GM18868 (cell line): ENCODE results near the gene DHRS11.
"Not testable (repeated sequence)": the region's sequence is repeated elsewhere in the genome, so short reads cannot be mapped to it uniquely, and the experiment has no call there.

ENCODE experiments used
- ATAC-seq: cut with Tn5 transposase; IDR thresholded peaks from one replicate; pipeline ENCODE4 v1.9.1; 2021; ENCODE audit warnings: mild to moderate bottlenecking, moderate library complexity; ENCODE audit not compliant: unreplicated experiment

DHRS11 gene

DNA sequence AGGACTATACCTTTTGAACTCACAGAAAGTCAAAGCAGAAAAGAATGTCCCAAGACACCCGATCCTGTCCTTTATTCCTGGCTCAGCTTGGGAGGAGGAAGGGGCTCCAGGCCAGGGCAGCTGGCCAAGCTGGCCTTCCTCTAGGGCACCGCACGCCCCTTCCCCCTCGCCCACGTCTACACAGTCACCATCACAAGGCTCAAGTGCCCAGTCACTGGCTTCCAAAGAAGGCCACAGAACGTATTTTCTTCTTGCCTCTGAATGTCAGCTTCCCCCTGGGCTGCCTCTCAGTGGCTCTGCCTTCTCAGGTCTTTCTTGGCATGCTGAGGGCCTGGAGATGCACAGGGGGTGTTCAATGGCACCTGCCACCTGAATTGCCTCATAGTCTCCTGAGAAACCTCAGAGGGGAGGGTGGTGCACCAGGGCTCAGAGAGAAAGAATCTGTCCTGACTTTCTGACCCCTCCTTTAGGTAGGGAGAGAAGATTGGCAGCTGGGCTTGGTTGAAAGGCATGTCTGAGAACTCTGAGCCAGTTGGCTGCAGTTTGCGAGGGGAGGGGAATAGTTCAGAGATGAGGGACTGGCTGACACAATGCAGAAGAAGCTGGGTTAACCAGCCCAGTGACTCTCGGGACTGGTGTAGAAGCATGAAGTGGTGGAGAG lies 2.1 kb downstream of the DHRS11 start:
- no peak for ATAC-seq

DNA sequence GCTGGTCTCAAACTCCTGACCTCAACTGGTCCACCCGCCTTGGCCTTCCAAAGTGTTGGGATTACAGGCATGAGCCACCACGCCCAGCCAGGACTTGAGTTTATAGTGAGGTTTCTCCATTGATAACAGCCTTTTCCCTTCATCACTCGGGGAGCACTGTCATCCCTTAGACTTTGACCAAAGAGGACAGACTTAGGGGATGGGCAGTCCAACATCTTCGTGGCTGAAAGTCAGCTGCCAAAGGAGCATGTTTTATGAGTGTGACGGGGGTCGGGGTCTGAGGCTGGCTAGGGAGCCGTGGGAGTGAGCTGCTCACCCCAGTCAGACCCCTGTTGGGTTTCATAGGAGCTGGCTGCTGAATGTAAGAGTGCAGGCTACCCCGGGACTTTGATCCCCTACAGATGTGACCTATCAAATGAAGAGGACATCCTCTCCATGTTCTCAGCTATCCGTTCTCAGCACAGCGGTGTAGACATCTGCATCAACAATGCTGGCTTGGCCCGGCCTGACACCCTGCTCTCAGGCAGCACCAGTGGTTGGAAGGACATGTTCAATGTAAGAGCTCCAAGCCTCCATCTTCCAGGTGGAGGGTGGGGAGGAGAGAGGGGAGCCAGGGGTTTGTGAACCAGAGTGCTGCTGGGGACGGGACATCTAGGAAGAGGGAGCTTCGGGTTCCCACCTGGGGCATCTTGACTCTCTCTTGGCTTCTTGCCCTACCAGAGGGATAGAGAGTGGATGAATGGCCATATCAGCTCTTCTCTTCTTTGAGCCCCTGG lies 3.1 kb downstream of the DHRS11 start:
- no peak for ATAC-seq

DNA sequence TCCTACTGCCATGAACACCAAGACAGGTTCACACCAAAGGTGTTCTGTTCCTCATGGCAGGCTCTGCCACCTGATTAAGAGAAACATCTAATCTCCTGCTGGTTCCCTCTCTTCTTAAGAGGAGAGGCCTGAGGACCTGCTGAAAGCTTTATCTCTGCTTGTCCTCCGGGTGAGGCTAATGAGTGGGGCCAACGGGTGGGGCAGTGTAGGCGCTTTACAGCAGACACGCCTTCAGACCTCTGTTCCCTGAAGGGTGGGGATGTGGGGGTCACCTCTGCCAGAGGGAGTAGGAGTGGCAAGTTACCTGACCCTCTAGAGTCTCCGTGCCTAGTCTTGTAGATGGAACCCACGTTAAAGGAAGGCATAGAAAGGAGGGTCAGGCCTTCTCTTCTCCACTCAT lies 5.5 kb downstream of the DHRS11 start:
- no peak for ATAC-seq

DNA sequence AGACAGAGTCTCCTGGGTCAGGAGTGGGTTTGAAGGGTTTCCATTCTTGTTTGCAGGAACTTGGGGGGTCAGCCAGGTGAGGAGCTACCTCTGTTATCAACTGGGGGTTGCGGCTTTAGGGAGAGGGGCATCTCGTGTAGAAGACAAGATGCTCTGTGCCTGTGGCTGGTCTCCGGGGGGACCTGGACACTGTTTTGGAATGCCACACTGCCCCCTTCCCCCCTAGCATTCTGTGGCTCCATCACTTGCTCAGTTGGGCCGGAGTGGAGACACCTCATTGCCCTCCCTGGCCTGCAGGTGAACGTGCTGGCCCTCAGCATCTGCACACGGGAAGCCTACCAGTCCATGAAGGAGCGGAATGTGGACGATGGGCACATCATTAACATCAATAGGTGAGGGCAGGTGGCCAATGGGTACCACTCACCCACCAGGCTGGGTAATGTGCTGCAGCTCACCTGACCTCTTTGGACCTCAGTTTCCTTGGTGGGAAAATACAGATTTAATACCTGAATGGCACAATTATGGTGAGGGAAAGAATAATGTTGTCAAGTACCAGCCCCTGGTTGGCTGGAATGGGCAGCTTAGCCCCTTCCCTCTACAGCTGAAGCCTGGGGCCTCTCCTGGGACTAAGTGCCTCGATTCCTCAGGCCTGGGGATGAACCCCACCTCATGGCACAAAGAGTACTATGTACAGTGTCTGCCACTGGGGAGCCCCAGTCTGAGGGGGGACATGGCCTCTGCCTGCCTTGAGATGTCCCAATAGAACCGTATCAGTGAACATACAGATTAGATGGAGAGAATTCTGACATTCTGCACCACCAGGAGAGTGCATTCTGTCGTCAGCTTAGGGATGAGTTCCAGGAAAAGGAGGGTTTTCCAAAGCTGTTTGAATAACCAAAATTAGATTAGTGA lies 6.4 kb downstream of the DHRS11 start:
- ATAC-seq: no peak

DNA sequence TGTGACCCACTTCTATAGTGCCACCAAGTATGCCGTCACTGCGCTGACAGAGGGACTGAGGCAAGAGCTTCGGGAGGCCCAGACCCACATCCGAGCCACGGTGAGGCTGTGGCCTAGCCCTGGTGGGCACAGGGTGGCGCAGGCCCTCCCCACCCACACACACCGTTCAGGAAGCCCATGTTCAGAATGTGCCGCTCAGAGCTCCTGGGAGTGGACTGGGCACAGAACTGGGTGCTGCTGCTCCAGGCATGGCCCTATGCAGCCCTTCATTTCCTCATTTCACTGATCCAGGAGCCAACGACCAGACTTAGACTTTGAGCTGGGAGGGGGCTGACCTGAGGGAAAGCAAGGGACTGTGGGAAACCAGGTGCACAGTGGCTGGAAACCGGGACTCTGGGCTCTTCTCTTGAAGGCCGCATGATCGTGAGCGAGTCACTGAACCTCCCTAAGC lies 7.3 kb downstream of the DHRS11 start:
- ATAC-seq: no peak

DNA sequence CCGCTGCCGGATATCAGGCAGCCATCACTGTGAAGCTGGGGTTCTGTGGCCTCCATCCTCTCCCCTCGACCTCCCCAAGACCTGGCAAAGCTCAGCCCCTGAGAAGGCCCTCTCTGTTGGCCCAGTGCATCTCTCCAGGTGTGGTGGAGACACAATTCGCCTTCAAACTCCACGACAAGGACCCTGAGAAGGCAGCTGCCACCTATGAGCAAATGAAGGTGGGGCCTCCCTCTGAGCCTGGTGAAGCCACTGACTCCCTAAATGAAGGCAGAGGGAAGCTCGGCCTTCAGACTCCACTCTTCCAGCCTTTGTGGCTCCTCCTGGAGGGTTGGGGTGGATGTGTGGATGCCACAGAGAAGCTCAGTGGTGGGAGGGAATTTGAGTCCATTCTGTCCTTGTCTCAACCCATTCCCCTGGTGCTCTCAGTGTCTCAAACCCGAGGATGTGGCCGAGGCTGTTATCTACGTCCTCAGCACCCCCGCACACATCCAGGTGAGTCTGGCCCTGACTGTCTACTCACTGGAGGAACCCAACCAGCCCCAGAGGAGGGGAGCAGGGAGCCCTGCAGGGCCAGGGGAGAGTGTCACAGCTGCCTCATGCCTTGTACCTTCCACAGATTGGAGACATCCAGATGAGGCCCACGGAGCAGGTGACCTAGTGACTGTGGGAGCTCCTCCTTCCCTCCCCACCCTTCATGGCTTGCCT lies 8.0 kb downstream of the DHRS11 start:
- ATAC-seq: no peak

DNA sequence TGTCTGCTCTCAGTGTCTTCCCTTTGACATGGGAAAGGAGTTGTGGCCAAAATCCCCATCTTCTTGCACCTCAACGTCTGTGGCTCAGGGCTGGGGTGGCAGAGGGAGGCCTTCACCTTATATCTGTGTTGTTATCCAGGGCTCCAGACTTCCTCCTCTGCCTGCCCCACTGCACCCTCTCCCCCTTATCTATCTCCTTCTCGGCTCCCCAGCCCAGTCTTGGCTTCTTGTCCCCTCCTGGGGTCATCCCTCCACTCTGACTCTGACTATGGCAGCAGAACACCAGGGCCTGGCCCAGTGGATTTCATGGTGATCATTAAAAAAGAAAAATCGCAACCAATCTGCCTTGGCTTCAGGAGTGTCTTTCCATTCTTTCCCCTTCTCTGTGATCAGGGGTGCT lies 8.8 kb downstream of the DHRS11 start:
- ATAC-seq: no peak

DNA sequence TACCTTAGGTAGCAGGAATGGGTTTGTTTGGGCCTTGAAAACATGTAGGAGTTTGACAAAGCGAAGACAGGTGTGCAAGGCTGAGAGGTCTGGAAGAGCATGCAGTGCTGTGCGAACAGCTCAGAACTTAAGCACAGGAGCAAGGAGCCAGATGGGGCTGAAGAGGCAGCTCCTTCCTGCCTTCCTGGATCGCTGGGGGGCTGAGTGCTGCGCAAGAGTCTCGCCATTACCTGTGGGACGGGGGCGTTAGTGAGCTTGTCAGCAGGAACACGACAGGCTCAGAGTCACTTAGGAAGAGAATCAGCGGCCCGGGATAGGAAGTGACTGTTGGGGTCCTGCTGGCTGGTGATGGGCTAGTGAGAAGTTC lies 9.2 kb downstream of the DHRS11 start:
- ATAC-seq: no peak

DNA sequence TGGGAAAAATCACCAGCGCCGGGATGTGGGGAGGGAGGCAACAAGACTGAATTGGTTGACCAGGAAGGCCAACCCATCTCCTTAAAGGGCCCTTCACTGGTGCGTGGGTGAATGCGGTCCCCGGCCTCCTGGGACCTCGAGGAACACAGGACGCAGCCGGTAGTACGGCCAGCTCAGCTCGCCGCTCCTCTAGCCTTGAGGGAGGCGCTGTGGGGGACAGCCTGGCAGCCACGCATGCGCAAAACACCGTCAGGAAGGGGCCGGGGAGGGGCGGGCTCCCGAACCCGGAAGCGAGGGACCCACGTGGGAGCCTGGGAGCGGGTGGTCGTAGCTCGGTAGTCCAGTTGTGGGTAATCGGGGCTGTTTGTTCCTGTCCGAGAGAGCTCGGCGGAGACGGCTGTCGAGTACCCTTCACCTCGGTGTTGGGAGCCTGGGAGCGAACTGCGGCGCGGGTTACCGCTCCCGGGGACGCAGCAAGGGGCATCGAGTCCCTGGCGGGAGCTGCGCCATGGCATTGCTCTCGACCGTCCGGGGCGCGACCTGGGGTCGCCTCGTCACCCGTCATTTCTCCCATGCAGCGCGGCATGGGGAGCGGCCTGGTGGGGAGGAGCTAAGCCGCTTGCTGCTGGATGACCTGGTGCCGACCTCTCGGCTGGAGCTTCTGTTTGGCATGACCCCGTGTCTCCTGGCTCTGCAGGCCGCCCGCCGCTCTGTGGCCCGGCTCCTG lies 9.8 kb downstream of the DHRS11 start, which contains the start of gene MRM1:
MRM1 (plus strand) TSS at position 281 of the 727 bp plus-strand sequence; CDS start at position 509, 228 bp downstream.
- peak; percentile 81 for ATAC-seq

DNA sequence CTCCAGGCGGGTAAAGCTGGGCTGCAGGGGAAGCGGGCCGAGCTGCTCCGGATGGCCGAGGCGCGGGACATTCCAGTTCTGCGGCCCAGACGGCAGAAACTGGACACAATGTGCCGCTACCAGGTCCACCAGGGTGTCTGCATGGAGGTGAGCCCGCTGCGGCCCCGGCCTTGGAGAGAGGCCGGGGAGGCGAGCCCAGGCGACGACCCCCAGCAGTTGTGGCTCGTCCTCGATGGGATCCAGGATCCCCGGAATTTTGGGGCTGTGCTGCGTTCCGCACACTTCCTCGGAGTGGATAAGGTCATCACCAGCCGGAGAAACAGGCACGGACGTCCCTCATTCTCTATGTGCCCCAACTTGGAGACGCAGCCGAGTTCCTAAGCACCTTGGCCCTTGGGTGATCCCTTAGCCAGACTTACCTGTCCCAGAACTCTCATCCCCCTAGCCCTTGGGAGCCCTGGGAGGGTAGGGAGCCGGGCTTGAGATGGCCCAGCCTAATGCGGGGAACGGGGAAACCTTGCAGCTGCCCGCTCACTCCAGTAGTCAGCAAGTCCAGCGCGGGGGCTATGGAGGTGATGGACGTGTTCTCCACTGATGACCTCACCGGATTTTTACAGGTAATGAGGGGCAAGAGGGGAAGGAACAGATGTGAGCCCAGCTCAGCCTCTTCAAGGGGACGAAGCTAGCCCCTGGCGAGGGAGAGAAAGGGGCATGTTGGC lies 10.5 kb downstream of the DHRS11 start:
- no peak for ATAC-seq

DNA sequence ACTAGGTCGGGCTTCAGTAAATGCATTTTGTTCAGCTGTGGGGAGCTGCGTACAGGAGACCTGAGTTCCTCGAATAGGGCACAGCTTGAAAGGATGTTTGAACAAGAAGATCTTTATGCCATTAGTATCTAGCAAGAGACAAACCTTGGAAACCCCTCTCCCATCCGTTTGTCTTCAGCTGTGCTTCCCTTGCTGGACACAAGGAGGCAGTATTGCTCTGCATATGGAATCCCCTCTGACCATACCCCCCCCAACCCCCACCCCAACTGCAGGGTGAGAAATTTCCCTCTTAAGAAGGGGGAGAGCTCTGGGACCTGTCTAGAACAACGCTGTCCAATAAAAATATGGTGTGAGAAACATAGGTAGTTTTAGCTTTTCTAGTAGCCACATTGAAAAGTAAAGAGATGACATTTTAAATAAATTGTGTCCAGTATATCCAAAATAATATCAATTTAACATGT lies 11.3 kb downstream of the DHRS11 start:
- ATAC-seq: no peak

DNA sequence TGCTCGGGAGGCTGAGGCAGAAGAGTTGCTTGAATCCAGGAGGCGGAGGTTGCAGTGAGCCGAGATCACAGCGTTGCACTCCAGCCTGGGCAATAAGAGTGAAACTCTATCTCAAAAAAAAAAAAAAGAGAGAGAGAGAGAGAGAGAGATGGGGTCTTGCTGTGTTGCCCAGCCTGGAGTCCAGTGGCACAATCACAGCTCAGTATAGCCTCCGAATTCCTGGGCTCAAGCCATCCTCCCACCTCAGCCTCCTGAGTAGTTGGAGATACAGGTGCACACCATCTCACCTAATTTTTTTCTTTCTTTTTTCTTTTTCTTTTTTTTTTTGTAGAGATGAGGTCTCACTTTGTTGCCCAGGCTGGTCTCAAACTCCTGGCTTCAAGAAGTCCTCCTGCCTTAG lies 13.3 kb downstream of the DHRS11 start:
- ATAC-seq: not testable (repeated sequence)

DNA sequence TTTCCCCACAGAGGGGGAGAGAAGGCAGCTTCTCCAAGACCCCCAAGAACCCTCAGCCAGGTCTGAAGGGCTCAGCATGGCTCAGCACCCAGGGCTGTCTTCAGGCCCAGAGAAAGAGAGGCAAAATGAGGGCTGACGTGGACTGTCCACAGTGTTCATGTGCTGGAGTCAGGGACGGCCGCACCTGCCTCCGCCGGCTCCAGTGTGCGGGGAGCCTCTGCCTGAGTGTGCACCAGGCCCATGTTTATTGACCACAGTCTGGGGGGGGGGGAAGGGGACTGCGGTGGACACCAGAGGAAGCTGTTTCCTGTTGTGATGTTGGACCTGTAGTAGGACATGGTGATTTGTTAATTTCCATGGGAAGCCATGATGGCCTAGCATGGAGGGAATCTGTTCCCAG lies 16.6 kb downstream of the DHRS11 start:
- ATAC-seq: no peak

DNA sequence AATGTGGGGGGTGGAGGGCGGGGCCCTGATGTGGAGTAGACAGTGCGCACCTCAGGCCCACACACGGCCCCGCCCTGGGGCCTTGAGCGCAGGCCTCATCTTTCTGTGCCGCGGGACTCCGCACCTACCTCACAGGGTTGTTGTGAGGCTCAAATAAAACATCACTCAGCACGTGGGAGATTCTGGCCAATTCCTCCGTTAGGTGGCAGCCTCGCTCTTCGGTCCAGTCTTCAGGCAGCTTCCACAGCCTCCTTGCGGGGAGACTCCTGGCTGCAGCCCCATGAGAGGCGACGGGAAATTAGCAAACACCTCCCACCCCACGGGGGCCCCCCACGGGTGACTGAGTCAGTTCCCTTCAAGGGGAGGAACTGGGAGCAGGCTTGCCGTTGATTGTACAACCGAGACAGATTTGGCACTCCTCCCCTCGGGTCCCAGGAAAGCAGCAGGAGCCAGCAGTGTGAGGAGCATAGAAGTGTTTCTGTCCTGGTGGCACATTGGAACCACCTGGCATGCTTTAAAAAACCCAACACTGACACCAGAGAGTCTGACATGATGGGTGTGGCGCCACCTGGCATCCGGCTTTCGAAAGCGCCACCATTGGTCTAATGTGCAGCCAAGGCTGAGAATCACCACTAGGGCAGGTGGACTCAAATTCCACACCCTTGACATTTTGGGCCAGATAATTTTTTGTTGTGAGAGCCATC lies 17.3 kb downstream of the DHRS11 start:
- ATAC-seq: no peak

DNA sequence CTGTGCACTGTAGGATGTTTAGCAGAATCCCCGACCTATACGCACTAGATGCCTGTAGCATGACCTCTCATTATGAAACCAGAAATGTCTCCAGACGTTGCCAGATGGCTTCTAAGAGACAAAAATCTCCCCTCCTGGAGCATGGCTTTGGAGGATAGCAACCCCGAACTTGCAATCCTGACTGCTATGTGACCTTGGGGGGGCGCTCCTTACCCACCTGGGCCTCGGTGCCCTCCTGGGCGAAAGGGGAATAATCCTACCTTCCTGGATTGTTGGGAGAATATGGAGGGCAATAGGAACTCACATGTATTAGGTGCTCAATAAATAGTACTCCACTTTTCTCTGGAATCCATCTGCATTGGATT lies 17.8 kb downstream of the DHRS11 start:
- ATAC-seq: no peak

DNA sequence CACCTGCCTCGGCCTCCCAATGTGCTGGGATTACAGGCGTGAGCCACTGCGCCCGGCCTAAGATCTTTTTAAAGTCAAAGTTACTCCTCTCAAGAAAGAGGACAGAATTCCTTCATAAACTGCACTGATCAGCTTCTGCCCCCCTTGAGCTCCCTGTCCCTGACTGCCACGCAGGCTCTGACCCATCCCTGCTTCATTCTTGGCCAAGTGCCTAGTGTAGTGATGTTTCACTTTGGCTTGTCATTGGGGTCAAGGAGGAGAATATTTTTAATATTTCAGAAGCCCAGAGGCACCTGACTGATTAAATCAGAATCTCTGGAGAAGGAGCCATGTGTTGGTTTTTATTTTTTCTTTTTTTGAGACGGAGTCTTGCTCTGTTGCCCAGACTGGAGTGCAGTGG lies 18.8 kb downstream of the DHRS11 start:
- no peak for ATAC-seq

DNA sequence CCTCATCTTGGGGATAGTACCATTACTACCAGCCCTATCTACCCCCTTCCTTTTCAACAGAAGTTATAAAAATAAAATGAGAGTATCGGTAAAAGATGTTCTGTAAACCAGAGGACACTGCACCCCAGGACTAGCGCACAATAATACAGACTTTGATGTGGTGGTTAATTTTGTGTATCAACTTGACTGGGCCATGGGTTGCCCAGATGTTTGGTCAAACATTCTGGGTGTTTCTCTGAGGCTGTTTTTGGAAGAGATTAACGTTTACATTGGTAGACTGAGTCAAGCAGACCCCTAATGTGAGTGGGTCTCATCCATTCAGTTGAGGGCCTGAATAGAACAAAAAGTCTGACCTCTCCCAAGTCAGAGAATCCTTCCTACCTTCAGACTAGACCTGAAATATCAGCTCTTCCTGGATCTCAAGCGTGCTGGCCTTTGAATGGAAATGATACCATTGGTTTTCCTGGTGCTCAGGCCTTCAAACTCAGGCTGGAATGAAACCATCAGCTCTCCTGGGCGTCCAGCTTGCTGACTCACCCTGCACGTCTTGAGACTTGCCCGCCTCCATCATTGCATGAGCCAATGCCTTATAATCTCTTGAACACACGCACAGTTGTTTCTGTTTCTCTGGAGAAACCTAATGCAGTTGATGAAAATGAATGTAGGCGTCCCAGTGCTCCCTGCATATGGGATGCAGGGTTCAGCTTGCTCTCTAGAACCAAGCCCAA lies 19.8 kb downstream of the DHRS11 start:
- ATAC-seq: no peak

DNA sequence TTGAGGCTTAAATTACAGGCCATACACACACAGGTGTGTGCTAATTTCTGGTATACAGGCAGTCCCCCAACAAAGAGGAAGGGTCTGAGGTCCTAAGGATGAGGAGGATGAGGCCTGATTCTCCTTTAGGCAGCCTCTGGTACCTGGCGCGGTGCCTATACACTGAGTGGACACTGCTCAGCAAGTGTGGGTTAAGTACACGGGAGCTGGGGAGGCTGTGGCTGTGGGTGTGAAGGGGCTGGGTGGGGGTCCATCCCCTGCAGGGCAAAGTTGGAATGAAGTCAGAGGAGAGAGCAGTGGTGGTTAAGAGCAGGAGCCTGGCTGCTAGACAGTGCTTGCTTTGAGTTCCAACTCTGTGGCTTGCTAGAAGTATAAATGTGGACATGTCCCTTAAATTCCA lies 20.6 kb downstream of the DHRS11 start:
- ATAC-seq: no peak
